ENCODE results near the gene BCL6.

DNA sequence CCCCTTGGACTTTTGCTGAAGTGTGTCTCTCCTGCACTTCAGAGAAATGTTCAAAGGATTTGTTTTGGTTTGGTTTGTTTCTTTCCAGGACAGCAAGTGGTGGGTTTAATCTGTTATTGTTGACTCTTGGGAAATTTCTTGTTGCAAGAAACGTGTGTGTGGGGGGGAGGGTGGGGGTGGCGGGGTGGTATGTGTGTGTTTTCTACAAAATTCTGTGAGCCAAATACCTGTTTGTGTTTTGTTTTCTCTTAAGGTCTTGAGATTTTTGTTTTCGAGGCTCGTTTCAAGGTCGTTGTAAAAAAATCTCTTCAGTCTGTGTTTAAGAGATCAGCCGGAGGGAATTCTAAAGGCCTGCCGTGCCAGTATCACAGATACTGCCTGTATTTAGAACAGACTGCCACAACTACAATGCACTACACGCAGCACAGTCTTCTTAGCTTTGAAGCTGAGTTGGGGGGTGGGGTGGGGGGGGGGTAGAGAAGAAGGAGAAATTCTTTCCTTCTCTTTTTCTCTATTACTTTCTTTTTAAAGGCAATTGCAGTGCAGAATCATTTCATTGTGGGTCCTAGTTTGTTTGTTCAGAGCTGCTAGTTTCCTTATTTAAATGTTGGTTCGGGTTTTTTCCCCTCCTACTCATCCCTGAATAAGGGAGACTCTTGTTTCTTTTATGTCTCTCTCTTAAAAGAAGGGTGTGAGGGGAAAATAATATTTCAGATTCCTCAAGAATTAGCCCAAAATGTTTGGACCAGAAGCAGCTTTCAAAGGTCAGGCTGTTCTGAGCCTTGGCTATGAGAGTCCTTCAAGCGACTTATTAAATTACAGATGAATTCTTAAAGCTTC lies 1.4 kb upstream of the BCL6 start:
- TF ChIP-seq, protein P1, sequence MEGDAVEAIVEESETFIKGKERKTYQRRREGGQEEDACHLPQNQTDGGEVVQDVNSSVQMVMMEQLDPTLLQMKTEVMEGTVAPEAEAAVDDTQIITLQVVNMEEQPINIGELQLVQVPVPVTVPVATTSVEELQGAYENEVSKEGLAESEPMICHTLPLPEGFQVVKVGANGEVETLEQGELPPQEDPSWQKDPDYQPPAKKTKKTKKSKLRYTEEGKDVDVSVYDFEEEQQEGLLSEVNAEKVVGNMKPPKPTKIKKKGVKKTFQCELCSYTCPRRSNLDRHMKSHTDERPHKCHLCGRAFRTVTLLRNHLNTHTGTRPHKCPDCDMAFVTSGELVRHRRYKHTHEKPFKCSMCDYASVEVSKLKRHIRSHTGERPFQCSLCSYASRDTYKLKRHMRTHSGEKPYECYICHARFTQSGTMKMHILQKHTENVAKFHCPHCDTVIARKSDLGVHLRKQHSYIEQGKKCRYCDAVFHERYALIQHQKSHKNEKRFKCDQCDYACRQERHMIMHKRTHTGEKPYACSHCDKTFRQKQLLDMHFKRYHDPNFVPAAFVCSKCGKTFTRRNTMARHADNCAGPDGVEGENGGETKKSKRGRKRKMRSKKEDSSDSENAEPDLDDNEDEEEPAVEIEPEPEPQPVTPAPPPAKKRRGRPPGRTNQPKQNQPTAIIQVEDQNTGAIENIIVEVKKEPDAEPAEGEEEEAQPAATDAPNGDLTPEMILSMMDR (IDR thresholded peaks at IDR 0.05), result no peak
- TF ChIP-seq EP300 (IDR thresholded peaks at IDR 0.05) (no peak), POLR2A (IDR thresholded peaks at IDR 0.05) (no peak)

Data from ovary (tissue), 3 donors.